Liver (tissue), 9 donors: ENCODE data around the gene NKD2. TPM values are rescaled to one million over a fixed set of nuclear protein-coding genes. Genes with fewer than 3 reads are reported as not detected.

Experiments used
- DNase-seq: peaks from one replicate; pipeline ENCODE4 v3.0.0-alpha.2; 2017; ENCODE audit warnings: low spot score
- H3K27ac ChIP-seq, 2 donors: one replicate each; pipeline ENCODE4 v1.7.0; 2013; ENCODE audit warnings: inconsistent platforms in 2 of 2, low read length in 2 of 2, control low read depth in 1 of 2, low read depth in 1 of 2, mild to moderate bottlenecking in 1 of 2
- H3K27me3 ChIP-seq, 4 donors: one replicate each; pipeline versions ENCODE4 v1.6.1 to v1.7.0; 2013; ENCODE audit warnings: low read length in 3 of 4, inconsistent platforms in 1 of 4, mild to moderate bottlenecking in 1 of 4, moderate library complexity in 1 of 4; ENCODE audit not compliant: control insufficient read depth in 4 of 4, insufficient read depth in 4 of 4
- H3K36me3 ChIP-seq, 4 donors: one replicate each; pipeline versions ENCODE4 v1.6.1 to v1.7.0; 2013; ENCODE audit warnings: low read length in 3 of 4, mild to moderate bottlenecking in 3 of 4, low read depth in 1 of 4, moderate library complexity in 1 of 4; ENCODE audit not compliant: control insufficient read depth in 4 of 4, insufficient read depth in 3 of 4
- H3K4me1 ChIP-seq, 4 donors: one replicate each; pipeline versions ENCODE4 v1.6.1 to v1.7.0; 2013; ENCODE audit warnings: low read length in 3 of 4, mild to moderate bottlenecking in 3 of 4, moderate library complexity in 1 of 4; ENCODE audit not compliant: control insufficient read depth in 4 of 4, insufficient read depth in 4 of 4
- H3K4me3 ChIP-seq, 3 donors: one replicate each; pipeline versions ENCODE4 v1.6.1 to v1.7.0; 2013; ENCODE audit warnings: low read length in 3 of 3, control low read depth in 1 of 3, low read depth in 1 of 3, mild to moderate bottlenecking in 1 of 3
- H3K9ac ChIP-seq, 2 donors: one replicate each; pipeline ENCODE4 v1.7.0; 2013; ENCODE audit warnings: low read length in 2 of 2, mild to moderate bottlenecking in 2 of 2, moderate library complexity in 2 of 2, control low read depth in 1 of 2, low read depth in 1 of 2
- H3K9me3 ChIP-seq, 4 donors: one replicate each; pipeline versions ENCODE4 v1.6.1 to v1.7.0; 2013; ENCODE audit warnings: low read length in 3 of 4; ENCODE audit not compliant: control insufficient read depth in 4 of 4
- EGR1 ChIP-seq, 2 donors: IDR thresholded peaks; 2 replicates each; pipeline ENCODE4 v1.6.1; 2016 to 2018; ENCODE audit warnings: antibody characterized with exemption in 2 of 2, low read depth in 2 of 2
- FOXA1 ChIP-seq: IDR thresholded peaks from 2 replicates; pipeline ENCODE4 v1.6.1; 2016; ENCODE audit warnings: antibody characterized with exemption
- FOXA2 ChIP-seq: IDR thresholded peaks from 2 replicates; pipeline ENCODE4 v1.6.1; 2016; ENCODE audit warnings: antibody characterized with exemption
- GABPA ChIP-seq, 2 donors: IDR thresholded peaks in 1 of 2; conservative IDR thresholded peaks in 1 of 2; 2 replicates each; pipeline ENCODE4 v1.6.1; 2016; ENCODE audit warnings: antibody characterized with exemption in 2 of 2, mild to moderate bottlenecking in 1 of 2, moderate library complexity in 1 of 2
- HNF4A ChIP-seq, 2 donors: conservative IDR thresholded peaks; 2 replicates each; pipeline ENCODE4 v1.6.1; 2016; ENCODE audit warnings: antibody characterized with exemption in 2 of 2, mild to moderate bottlenecking in 2 of 2
- HNF4G ChIP-seq: IDR thresholded peaks from 2 replicates; pipeline ENCODE4 v1.6.1; 2016; ENCODE audit warnings: antibody characterized with exemption
- JUND ChIP-seq, 2 donors: IDR thresholded peaks; 2 replicates each; pipeline ENCODE4 v1.6.1; 2016; ENCODE audit warnings: antibody characterized with exemption in 2 of 2
- RAD21 ChIP-seq, 2 donors: IDR thresholded peaks; 2 replicates each; pipeline ENCODE4 v1.6.1; 2016; ENCODE audit warnings: antibody characterized with exemption in 2 of 2, mild to moderate bottlenecking in 2 of 2
- RXRA ChIP-seq, 2 donors: IDR thresholded peaks; 2 replicates each; pipeline ENCODE4 v1.6.1; 2017 to 2018; ENCODE audit warnings: antibody characterized with exemption in 2 of 2, mild to moderate bottlenecking in 1 of 2
- SP1 ChIP-seq: IDR thresholded peaks from 2 replicates; pipeline ENCODE4 v1.6.1; 2018; ENCODE audit warnings: antibody characterized with exemption, mild to moderate bottlenecking
- TAF1 ChIP-seq: conservative IDR thresholded peaks from 2 replicates; pipeline ENCODE4 v1.6.1; 2016; ENCODE audit warnings: antibody characterized with exemption, mild to moderate bottlenecking
- YY1 ChIP-seq: IDR thresholded peaks from 2 replicates; pipeline ENCODE4 v1.6.1; 2016; ENCODE audit warnings: antibody characterized with exemption, mild to moderate bottlenecking
- WGBS: extraction: QIAGEN DNeasy Blood & Tissue Kit; methylation state at CpG from one replicate; pipeline ENCODE4 v1.1.7; 2013; 5-methylcytosine and 5-hydroxymethylcytosine counted together
- polyA plus RNA-seq, 2 donors: library from polyadenylated mRNA; stranded (reverse) in 1 of 2; unstranded in 1 of 2; fragments of 200-250 nt in 1 of 2; fragments of >200 nt in 1 of 2; fragmentation: Nextera tagmentation in 1 of 2; extraction: Ambion mirVana in 1 of 2; gene quantifications; one replicate each; pipeline versions ENCODE4 v1.2.1 to v1.2.3, GENCODE V29; 2013 to 2015
- total RNA-seq, 2 donors: library from RNA; depleted of rRNA; stranded (reverse); fragments of >200 nt; gene quantifications; one replicate each; pipeline ENCODE4 v1.2.3, GENCODE V29; 2014
- TF ChIP-seq, protein P1 (sequence below): IDR thresholded peaks from 2 replicates; pipeline ENCODE4 v1.6.1; 2016; ENCODE audit warnings: antibody characterized with exemption, mild to moderate bottlenecking
- TF ChIP-seq, protein P2 (sequence below): IDR thresholded peaks from 2 replicates; pipeline ENCODE4 v1.6.1; 2016; ENCODE audit warnings: antibody characterized with exemption
- TF ChIP-seq, protein P3 (sequence below): fragments of 150-350 bp; IDR thresholded peaks from 2 replicates; pipeline ENCODE4 v1.5.1; 2017; ENCODE audit warnings: improper control_type of control experiment, low read depth, low read length; ENCODE audit not compliant: missing input control
- TF ChIP-seq, protein P4 (sequence below): IDR thresholded peaks from 2 replicates; pipeline ENCODE4 v1.6.1; 2016; ENCODE audit warnings: antibody characterized with exemption
- donor health status: healthy.
- donor health status: healthy.
- donor health status: healthy.
- donor health status: healthy.
- donor health status: healthy.

Gene NKD2
- total and polyA plus RNA-seq, 4 donors: 0.09 to 1.3 (median 0.42) TPM

DNA sequence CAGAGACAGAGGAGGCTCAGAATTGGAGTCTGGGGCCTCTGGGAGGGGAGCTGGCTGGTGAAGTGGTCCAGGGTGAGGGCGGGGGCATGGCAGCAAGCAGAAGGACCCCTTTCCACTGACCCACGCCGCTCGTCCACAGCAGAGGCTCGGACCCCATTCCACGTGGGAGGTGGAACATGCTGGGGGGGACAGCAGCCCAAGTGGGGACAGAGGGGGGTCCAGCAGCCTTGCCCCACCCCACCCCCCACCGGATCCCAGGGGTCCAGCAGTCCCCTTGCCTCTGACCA is 25.4 kb upstream of the NKD2 start:
- no peak overlapping the region for H3K4me3 ChIP-seq
- H3K9ac ChIP-seq: no peak overlapping the region
- peaks cover 0 to 3% (median 0%) of the 10 kb centered on the region in 4 donors for H3K27me3 ChIP-seq
- no peaks in the 10 kb centered on the region for H3K4me1 ChIP-seq
- H3K27ac ChIP-seq: no peak overlapping the region
- no peak for DNase-seq
- no peak for TF ChIP-seq YY1
- no peak for TF ChIP-seq RAD21 (IDR thresholded peaks at IDR 0.05)
- TF ChIP-seq HNF4G: no peak
- TF ChIP-seq, protein P1, sequence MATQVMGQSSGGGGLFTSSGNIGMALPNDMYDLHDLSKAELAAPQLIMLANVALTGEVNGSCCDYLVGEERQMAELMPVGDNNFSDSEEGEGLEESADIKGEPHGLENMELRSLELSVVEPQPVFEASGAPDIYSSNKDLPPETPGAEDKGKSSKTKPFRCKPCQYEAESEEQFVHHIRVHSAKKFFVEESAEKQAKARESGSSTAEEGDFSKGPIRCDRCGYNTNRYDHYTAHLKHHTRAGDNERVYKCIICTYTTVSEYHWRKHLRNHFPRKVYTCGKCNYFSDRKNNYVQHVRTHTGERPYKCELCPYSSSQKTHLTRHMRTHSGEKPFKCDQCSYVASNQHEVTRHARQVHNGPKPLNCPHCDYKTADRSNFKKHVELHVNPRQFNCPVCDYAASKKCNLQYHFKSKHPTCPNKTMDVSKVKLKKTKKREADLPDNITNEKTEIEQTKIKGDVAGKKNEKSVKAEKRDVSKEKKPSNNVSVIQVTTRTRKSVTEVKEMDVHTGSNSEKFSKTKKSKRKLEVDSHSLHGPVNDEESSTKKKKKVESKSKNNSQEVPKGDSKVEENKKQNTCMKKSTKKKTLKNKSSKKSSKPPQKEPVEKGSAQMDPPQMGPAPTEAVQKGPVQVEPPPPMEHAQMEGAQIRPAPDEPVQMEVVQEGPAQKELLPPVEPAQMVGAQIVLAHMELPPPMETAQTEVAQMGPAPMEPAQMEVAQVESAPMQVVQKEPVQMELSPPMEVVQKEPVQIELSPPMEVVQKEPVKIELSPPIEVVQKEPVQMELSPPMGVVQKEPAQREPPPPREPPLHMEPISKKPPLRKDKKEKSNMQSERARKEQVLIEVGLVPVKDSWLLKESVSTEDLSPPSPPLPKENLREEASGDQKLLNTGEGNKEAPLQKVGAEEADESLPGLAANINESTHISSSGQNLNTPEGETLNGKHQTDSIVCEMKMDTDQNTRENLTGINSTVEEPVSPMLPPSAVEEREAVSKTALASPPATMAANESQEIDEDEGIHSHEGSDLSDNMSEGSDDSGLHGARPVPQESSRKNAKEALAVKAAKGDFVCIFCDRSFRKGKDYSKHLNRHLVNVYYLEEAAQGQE: no peak
- TF ChIP-seq FOXA2: no peak
- TF ChIP-seq, protein P2, sequence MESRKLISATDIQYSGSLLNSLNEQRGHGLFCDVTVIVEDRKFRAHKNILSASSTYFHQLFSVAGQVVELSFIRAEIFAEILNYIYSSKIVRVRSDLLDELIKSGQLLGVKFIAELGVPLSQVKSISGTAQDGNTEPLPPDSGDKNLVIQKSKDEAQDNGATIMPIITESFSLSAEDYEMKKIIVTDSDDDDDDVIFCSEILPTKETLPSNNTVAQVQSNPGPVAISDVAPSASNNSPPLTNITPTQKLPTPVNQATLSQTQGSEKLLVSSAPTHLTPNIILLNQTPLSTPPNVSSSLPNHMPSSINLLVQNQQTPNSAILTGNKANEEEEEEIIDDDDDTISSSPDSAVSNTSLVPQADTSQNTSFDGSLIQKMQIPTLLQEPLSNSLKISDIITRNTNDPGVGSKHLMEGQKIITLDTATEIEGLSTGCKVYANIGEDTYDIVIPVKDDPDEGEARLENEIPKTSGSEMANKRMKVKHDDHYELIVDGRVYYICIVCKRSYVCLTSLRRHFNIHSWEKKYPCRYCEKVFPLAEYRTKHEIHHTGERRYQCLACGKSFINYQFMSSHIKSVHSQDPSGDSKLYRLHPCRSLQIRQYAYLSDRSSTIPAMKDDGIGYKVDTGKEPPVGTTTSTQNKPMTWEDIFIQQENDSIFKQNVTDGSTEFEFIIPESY: no peak
- no peak for TF ChIP-seq SP1
- TF ChIP-seq RXRA (IDR thresholded peaks at IDR 0.05): no peak
- no peak for TF ChIP-seq EGR1 (IDR thresholded peaks at IDR 0.05; ENCODE audit: low read depth in 2 of 2)
- no peak for TF ChIP-seq FOXA1
- TF ChIP-seq GABPA (IDR thresholded peaks at IDR 0.05 in 1 of 2, conservative IDR thresholded peaks at IDR 0.05 in 1 of 2): no peak
- TF ChIP-seq, protein P3, sequence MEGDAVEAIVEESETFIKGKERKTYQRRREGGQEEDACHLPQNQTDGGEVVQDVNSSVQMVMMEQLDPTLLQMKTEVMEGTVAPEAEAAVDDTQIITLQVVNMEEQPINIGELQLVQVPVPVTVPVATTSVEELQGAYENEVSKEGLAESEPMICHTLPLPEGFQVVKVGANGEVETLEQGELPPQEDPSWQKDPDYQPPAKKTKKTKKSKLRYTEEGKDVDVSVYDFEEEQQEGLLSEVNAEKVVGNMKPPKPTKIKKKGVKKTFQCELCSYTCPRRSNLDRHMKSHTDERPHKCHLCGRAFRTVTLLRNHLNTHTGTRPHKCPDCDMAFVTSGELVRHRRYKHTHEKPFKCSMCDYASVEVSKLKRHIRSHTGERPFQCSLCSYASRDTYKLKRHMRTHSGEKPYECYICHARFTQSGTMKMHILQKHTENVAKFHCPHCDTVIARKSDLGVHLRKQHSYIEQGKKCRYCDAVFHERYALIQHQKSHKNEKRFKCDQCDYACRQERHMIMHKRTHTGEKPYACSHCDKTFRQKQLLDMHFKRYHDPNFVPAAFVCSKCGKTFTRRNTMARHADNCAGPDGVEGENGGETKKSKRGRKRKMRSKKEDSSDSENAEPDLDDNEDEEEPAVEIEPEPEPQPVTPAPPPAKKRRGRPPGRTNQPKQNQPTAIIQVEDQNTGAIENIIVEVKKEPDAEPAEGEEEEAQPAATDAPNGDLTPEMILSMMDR: no peak
- peaks cover 0 to under 1% (median 0%) of the 10 kb centered on the region in 4 donors for H3K9me3 ChIP-seq
- no peaks in the 10 kb centered on the region for H3K36me3 ChIP-seq
- 85% methylated on average over 7 of the region's 7 CpGs for WGBS

DNA sequence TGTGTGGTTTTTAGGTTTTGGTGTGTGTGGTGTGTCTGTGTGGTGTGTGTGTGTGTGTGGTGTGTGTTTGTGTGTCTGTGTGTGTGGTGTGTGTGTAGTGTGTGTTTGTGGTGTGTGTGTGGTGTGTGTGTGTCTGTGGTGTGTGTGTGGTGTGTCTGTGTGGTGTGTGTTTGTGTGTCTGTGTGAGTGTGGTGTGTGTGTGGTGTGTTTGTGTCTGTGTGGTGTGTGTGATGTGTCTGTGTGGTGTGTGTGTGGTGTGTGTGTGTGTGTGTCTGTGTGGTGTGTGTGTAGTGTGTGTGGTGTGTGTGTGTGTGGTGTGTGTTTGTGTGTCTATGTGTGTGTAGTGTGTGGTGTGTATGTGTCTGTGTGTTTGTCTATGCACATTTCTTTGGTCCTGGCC is 25.0 kb upstream of the NKD2 start:
- no peak overlapping the region for H3K4me3 ChIP-seq
- no peak overlapping the region for H3K9ac ChIP-seq
- no peaks in the 10 kb centered on the region for H3K36me3 ChIP-seq
- peak; percentile 27 for DNase-seq
- H3K27me3 ChIP-seq: peaks cover 0 to 3% (median 0%) of the 10 kb centered on the region in 4 donors
- H3K9me3 ChIP-seq: peaks cover 0 to 4% (median 1%) of the 10 kb centered on the region in 4 donors
- H3K4me1 ChIP-seq: no peaks in the 10 kb centered on the region
- no peak overlapping the region for H3K27ac ChIP-seq
- no peak for TF ChIP-seq FOXA2
- TF ChIP-seq, protein P2: no peak
- TF ChIP-seq SP1: no peak
- TF ChIP-seq EGR1 (IDR thresholded peaks at IDR 0.05; ENCODE audit: low read depth in 2 of 2): no peak
- no peak for TF ChIP-seq GABPA (IDR thresholded peaks at IDR 0.05 in 1 of 2, conservative IDR thresholded peaks at IDR 0.05 in 1 of 2)
- TF ChIP-seq, protein P1: no peak
- TF ChIP-seq FOXA1: no peak
- TF ChIP-seq, protein P3: no peak
- no peak for TF ChIP-seq RXRA (IDR thresholded peaks at IDR 0.05)
- TF ChIP-seq, protein P4, sequence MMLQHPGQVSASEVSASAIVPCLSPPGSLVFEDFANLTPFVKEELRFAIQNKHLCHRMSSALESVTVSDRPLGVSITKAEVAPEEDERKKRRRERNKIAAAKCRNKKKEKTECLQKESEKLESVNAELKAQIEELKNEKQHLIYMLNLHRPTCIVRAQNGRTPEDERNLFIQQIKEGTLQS: no peak
- no peak for TF ChIP-seq HNF4A (conservative IDR thresholded peaks at IDR 0.05)
- TF ChIP-seq JUND (IDR thresholded peaks at IDR 0.05): no peak
- no peak for TF ChIP-seq TAF1
